Measurements from ENCODE around the gene SFSWAP.
"Not testable (repeated sequence)": the region's sequence is repeated elsewhere in the genome, so short reads cannot be mapped to it uniquely, and the experiment has no call there.

DNA sequence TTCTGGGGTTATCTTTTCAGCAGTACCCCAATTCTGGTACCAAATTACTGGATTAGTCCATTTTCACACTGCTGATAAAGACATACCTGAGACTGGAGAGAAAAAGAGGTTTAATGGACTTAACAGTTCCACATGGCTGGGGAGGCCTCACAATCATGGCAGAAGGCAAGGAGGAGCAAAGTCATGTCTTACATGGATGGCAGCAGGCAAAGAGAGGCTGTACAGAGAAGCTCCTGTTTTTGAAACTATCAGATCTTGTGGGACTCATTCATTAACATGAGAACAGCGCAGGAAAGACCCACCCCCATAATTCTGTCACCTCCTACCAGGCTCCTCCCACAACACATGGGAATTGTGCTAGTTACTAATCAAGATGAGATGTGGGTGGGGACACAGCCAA lies 33.8 kb downstream of the SFSWAP start:
- TF ChIP-seq, protein P1, sequence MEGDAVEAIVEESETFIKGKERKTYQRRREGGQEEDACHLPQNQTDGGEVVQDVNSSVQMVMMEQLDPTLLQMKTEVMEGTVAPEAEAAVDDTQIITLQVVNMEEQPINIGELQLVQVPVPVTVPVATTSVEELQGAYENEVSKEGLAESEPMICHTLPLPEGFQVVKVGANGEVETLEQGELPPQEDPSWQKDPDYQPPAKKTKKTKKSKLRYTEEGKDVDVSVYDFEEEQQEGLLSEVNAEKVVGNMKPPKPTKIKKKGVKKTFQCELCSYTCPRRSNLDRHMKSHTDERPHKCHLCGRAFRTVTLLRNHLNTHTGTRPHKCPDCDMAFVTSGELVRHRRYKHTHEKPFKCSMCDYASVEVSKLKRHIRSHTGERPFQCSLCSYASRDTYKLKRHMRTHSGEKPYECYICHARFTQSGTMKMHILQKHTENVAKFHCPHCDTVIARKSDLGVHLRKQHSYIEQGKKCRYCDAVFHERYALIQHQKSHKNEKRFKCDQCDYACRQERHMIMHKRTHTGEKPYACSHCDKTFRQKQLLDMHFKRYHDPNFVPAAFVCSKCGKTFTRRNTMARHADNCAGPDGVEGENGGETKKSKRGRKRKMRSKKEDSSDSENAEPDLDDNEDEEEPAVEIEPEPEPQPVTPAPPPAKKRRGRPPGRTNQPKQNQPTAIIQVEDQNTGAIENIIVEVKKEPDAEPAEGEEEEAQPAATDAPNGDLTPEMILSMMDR (IDR thresholded peaks at IDR 0.05; ENCODE audit: low read depth, low read length, poor library complexity, severe bottlenecking), result not testable (repeated sequence)
- not testable (repeated sequence) for TF ChIP-seq EZH2phosphoT487 (IDR thresholded peaks at IDR 0.05; ENCODE audit: borderline replicate concordance, low read length)
